Epithelial cell of esophagus (primary cell): ENCODE data around the gene NMRAL1.

Experiments used
- DNase-seq: peaks from one replicate; pipeline ENCODE4 v3.0.0; 2010; ENCODE audit warnings: low read depth
- H3K4me3 ChIP-seq: 2 replicates; pipeline ENCODE4 v1.5.1; 2011; ENCODE audit warnings: mild to moderate bottlenecking, low read length, control low read depth
- TF ChIP-seq, protein P1 (sequence below): IDR thresholded peaks from 2 replicates; pipeline ENCODE4 v1.5.1; 2011; ENCODE audit warnings: low read depth, mild to moderate bottlenecking, low read length, control low read depth, inconsistent platforms; ENCODE audit not compliant: insufficient read depth; ENCODE audit errors: missing control alignments

Gene NMRAL1

DNA sequence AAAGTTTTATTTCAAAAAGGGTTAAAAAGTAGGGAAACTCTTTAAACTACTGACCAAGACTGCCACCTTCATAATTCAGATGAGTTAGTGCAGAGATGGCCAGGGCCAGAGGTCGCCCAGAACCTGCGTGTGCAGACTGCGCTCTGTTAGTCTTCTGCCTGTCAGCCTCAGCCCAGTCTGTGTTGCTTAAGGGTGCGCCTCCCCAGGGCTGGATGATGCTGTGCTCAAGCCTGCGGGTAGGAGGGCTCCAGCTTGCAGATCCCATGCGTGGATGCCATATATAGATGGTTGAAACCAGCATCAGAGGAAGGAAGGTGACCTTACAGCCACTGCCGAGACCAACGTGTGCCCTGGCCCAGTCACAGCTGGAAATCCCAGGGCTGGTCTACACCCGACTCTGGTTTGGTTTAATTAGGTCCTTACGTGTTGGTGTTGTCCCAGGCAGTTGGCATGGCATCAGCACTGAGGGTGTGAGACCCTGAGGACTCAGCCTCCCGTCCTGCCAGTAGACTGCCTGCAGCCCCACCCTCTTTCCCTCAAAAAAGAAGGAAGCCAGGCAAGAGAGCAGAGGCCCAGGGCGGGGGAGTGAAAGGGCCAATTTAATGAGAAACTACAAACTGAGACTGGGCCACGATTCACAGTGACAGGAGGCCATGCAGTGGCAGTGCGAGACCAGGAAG, 36.5 kb upstream of the NMRAL1 start:
- H3K4me3 ChIP-seq = no peak overlapping the region
- TF ChIP-seq, protein P1, sequence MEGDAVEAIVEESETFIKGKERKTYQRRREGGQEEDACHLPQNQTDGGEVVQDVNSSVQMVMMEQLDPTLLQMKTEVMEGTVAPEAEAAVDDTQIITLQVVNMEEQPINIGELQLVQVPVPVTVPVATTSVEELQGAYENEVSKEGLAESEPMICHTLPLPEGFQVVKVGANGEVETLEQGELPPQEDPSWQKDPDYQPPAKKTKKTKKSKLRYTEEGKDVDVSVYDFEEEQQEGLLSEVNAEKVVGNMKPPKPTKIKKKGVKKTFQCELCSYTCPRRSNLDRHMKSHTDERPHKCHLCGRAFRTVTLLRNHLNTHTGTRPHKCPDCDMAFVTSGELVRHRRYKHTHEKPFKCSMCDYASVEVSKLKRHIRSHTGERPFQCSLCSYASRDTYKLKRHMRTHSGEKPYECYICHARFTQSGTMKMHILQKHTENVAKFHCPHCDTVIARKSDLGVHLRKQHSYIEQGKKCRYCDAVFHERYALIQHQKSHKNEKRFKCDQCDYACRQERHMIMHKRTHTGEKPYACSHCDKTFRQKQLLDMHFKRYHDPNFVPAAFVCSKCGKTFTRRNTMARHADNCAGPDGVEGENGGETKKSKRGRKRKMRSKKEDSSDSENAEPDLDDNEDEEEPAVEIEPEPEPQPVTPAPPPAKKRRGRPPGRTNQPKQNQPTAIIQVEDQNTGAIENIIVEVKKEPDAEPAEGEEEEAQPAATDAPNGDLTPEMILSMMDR = no peak
- DNase-seq = no peak

DNA sequence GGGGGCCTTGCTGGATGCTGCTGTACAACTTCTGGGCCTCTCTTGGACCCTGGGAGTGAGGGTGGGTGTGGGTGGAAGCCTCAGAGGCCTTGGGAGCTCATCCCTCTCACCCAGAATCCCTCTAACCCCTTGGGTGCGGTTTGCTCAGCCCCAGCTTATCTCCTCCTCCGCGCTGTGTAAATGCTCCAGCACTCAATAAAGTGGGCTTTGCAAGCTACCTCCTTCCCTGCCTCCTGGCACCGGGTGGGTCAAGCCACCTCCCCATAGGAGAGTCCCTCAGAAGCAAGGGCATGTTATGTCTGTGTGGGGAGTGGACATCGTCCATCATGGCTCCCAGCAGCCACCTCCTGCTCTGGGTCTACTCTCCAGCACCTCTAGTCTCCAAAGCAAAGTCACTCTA, 35.7 kb upstream of the NMRAL1 start:
- TF ChIP-seq, protein P1 = no peak
- no peak overlapping the region for H3K4me3 ChIP-seq
- no peak for DNase-seq

DNA sequence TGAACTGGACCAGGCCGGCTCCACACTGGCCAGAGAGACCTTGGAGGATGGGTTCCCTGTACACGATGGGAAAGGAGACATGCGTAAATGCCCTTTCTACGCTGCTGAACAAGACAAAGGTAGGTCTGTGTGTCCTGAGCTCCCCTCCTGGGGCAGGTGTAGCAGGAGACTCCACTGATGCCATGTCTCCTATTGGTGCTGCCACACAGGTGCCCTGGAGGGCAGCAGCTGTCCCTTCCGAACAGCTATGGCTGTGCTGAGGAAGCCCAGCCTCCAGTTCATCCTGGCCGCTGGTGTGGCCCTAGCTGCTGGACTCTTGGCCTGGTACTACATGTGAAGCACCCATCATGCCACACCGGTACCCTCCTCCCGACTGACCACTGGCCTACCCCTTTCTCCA, 35.0 kb upstream of the NMRAL1 start:
- no peak for DNase-seq
- TF ChIP-seq, protein P1 = no peak
- H3K4me3 ChIP-seq = no peak overlapping the region

DNA sequence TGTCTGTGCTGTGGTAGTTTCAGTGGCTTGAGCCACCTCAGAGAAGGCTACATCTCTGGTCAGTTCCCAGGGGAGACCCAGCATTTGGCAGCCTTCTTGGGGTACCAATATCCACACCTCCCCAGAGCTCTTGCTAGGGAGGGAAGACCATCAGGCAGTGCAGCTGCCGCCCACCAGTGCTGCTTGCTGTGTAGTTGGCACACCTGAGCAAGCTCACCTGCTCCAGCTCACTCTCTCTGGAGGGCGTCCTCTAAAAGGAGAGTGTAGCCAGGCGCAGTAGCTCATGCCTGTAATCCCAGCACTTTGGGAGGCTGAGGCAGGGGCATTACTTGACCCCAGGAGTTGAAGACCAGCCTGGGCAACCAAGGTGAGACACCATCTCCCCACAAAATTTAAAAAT, 34.4 kb upstream of the NMRAL1 start:
- no peak for DNase-seq
- H3K4me3 ChIP-seq = no peak overlapping the region
- TF ChIP-seq, protein P1 = no peak

DNA sequence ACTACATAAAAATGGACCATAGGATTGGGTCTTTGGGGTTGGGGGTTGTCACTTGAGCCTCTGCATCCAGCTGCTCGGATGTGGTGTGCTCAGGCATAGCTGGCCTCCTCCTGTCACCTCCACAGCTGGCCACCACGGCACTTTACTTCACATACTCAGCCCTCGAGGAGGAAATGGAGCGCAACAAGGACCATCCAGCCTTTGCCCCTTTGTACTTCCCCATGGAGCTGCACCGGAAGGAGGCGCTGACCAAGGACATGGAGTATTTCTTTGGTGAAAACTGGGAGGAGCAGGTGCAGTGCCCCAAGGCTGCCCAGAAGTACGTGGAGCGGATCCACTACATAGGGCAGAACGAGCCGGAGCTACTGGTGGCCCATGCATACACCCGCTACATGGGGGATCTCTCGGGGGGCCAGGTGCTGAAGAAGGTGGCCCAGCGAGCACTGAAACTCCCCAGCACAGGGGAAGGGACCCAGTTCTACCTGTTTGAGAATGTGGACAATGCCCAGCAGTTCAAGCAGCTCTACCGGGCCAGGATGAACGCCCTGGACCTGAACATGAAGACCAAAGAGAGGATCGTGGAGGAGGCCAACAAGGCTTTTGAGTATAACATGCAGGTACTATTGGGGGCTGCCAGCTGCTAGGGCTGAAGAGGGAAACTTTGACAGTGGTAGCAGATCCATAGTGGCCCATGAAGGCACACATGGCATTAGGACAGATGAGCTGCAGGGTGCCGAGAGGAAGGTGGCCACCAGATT, 33.3 kb upstream of the NMRAL1 start:
- DNase-seq = no peak
- H3K4me3 ChIP-seq = no peak overlapping the region
- TF ChIP-seq, protein P1 = no peak

DNA sequence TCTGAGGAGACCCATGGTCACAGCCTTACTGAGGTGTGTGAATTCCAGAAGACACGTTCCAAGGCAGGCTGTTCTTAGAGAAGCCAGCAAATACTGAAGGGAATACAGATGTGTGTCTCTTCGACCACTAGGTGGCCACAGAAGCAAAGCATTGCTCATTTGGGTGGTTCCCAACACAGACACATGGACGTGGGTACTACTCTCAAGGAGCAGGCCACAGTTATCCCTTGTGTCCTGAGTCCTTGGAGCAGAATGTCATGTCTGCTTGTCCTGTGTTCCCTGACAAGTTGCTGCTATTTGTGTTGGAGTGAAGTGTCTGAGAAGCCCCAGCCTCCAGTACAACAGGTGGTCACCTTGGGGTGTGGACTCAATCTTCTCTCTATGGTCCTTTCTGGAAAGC, 32.0 kb upstream of the NMRAL1 start:
- no peak overlapping the region for H3K4me3 ChIP-seq
- TF ChIP-seq, protein P1 = peak; percentile 89
- peak; percentile 84 for DNase-seq
